Loucy (cell line): Measurements from ENCODE around the gene TCAIM.

Experiments
- H2AFZ ChIP-seq: fragments of 200-600 bp; sonication (generic); 2 replicates; pipeline ENCODE4 v1.6.0; 2016; ENCODE audit warnings: antibody characterized with exemption, mild to moderate bottlenecking, low read length, moderate library complexity
- H3F3A ChIP-seq: fragments of 200-600 bp; 2 replicates; pipeline ENCODE4 v1.6.0; 2016; ENCODE audit warnings: antibody characterized with exemption, low read depth, mild to moderate bottlenecking
- H3K27me3 ChIP-seq: fragments of 200-600 bp; sonication (generic); 2 replicates; pipeline ENCODE4 v1.6.1; 2014; ENCODE audit warnings: low read length, mild to moderate bottlenecking; ENCODE audit not compliant: insufficient read depth, poor library complexity, severe bottlenecking
- H3K36me3 ChIP-seq: fragments of 200-600 bp; sonication (generic); 2 replicates; pipeline ENCODE4 v1.6.1; 2016; ENCODE audit warnings: low read length; ENCODE audit not compliant: insufficient read depth
- H3K4me1 ChIP-seq: fragments of 200-600 bp; sonication (generic); 2 replicates; pipeline ENCODE4 v1.5.1; 2014; ENCODE audit warnings: low read length, mild to moderate bottlenecking; ENCODE audit not compliant: insufficient read depth, poor library complexity, severe bottlenecking
- H3K4me2 ChIP-seq: fragments of 200-600 bp; sonication (generic); 2 replicates; pipeline ENCODE4 v1.6.0; 2014; ENCODE audit warnings: antibody characterized with exemption, low read length, low read depth, mild to moderate bottlenecking; ENCODE audit not compliant: poor library complexity, severe bottlenecking
- H3K4me3 ChIP-seq: fragments of 200-600 bp; sonication (generic); 2 replicates; pipeline ENCODE4 v1.5.1; 2014; ENCODE audit warnings: low read length, mild to moderate bottlenecking, mixed read lengths; ENCODE audit not compliant: poor library complexity, severe bottlenecking
- H3K79me2 ChIP-seq: fragments of 200-600 bp; sonication (generic); 2 replicates; pipeline ENCODE4 v1.6.1; 2014; ENCODE audit warnings: low read length; ENCODE audit not compliant: insufficient read depth
- H3K9ac ChIP-seq: fragments of 200-600 bp; sonication (generic); 2 replicates; pipeline ENCODE4 v1.6.0; 2014; ENCODE audit warnings: mild to moderate bottlenecking, low read depth, low read length, moderate library complexity; ENCODE audit not compliant: poor library complexity, severe bottlenecking
- H3K9me2 ChIP-seq: fragments of 200-600 bp; sonication (generic); replicated peaks from 2 replicates; pipeline ENCODE4 v1.6.1; 2016; ENCODE audit warnings: low read depth, low read length, mixed read lengths
- H3K9me3 ChIP-seq: fragments of 200-600 bp; sonication (generic); 2 replicates; pipeline ENCODE4 v1.6.1; 2014; ENCODE audit warnings: mild to moderate bottlenecking, antibody characterized with exemption, low read length, low read depth; ENCODE audit not compliant: insufficient read depth
- H4K20me1 ChIP-seq: fragments of 200-600 bp; sonication (generic); 2 replicates; pipeline ENCODE4 v1.6.0; 2014; ENCODE audit warnings: antibody characterized with exemption, low read length, mild to moderate bottlenecking; ENCODE audit not compliant: insufficient read depth, poor library complexity, severe bottlenecking
- EZH2phosphoT487 ChIP-seq: fragments of 200-600 bp; IDR thresholded peaks from 2 replicates; pipeline ENCODE4 v1.6.1; 2018; ENCODE audit warnings: antibody characterized with exemption, mild to moderate bottlenecking, moderate library complexity, borderline replicate concordance
- TF ChIP-seq, protein P1 (sequence below): fragments of 200-600 bp; sonication (generic); conservative IDR thresholded peaks from 2 replicates; pipeline ENCODE4 v1.5.1; 2014; ENCODE audit warnings: mild to moderate bottlenecking, antibody characterized with exemption, low read length

TCAIM gene

DNA sequence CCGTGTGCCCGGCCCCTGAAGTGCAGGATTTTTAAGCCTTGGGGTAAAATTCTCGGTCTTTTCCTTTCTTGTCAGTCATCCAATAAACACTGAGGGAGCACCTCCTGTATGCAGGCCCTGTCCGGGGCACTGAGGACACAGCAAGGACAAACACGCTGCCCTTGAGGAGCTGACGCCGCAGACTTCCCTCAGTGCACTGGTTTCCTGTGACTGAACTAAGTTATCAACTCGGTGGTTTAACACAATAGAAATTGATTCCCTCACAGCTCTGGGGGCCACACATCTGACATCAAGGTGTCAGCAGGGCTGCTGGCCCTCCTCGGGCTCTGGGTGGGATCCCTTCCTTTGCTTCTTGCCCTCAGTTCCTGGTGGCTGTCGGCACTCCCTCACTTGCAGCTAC is 73.8 kb downstream of the TCAIM start:
- H3K4me2 ChIP-seq, result no peak overlapping the region
- H3F3A ChIP-seq, result no peaks in the 10 kb centered on the region
- TF ChIP-seq, protein P1, sequence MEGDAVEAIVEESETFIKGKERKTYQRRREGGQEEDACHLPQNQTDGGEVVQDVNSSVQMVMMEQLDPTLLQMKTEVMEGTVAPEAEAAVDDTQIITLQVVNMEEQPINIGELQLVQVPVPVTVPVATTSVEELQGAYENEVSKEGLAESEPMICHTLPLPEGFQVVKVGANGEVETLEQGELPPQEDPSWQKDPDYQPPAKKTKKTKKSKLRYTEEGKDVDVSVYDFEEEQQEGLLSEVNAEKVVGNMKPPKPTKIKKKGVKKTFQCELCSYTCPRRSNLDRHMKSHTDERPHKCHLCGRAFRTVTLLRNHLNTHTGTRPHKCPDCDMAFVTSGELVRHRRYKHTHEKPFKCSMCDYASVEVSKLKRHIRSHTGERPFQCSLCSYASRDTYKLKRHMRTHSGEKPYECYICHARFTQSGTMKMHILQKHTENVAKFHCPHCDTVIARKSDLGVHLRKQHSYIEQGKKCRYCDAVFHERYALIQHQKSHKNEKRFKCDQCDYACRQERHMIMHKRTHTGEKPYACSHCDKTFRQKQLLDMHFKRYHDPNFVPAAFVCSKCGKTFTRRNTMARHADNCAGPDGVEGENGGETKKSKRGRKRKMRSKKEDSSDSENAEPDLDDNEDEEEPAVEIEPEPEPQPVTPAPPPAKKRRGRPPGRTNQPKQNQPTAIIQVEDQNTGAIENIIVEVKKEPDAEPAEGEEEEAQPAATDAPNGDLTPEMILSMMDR, result no peak
- TF ChIP-seq EZH2phosphoT487, result no peak
- no peak overlapping the region for H3K4me3 ChIP-seq
- no peak overlapping the region for H3K9ac ChIP-seq
- no peaks in the 10 kb centered on the region for H3K27me3 ChIP-seq
- no peaks in the 10 kb centered on the region for H3K4me1 ChIP-seq
- no peaks in the 10 kb centered on the region for H4K20me1 ChIP-seq
- no peaks in the 10 kb centered on the region for H3K79me2 ChIP-seq
- H2AFZ ChIP-seq, result no peak overlapping the region
- H3K9me2 ChIP-seq, result no peaks in the 10 kb centered on the region
- no peaks in the 10 kb centered on the region for H3K9me3 ChIP-seq
- no peaks in the 10 kb centered on the region for H3K36me3 ChIP-seq

DNA sequence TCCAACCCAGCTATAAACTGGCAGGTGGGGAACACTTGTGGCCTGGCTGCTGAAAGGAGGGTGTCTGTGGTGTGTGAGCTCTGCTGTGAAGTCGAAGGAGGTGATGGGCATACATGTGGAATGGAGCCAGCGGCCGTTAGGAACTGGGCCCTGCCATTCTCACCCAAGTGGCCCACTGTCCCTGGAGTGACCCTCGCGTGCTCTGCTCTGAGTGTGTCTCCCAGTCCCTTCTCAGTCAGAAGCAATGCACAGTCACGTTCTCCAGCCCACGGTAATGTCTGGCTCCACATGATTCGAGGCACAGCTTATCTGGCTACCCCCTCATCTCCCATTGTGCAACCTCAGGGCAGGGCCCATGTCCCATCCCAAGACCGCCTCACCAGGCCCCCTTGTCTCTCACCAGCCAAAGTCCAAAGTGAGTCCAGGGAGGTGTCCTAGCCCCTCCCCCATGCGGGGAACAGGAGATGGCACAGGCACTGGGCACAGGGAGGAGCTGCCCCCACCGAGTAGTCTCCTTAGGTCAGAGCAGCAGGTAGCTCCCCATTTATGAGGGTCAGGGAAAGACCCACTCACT is 76.0 kb downstream of the TCAIM start:
- TF ChIP-seq EZH2phosphoT487, result no peak
- TF ChIP-seq, protein P1, result no peak
- H3K36me3 ChIP-seq, result no peaks in the 10 kb centered on the region
- no peak overlapping the region for H3K4me3 ChIP-seq
- no peaks in the 10 kb centered on the region for H3K9me3 ChIP-seq
- no peaks in the 10 kb centered on the region for H3F3A ChIP-seq
- H4K20me1 ChIP-seq, result no peaks in the 10 kb centered on the region
- no peaks in the 10 kb centered on the region for H3K9me2 ChIP-seq
- H3K4me1 ChIP-seq, result no peaks in the 10 kb centered on the region
- H3K79me2 ChIP-seq, result no peaks in the 10 kb centered on the region
- no peak overlapping the region for H2AFZ ChIP-seq
- no peak overlapping the region for H3K9ac ChIP-seq
- no peaks in the 10 kb centered on the region for H3K27me3 ChIP-seq
- H3K4me2 ChIP-seq, result no peak overlapping the region

DNA sequence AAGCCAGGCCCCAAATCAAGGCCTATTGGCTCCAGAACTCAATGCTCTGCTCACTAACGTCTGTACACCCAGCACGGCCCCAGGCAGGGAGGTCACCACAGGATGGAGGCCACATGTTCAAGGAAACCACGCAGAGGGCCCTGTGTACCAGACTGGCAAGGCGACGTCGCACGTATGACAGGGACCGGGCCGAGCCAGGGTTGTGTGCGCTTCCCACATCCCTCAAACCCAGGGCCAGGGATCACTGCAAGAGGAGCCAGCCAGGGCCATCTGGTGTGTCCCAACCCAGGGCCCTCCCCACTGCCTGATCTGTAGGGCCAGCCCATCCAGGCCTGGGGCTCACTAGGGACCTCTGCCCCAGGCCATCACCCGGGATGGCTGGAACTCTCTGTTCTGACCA is 76.9 kb downstream of the TCAIM start:
- Histone ChIP-seq H3K36me3 (no peaks in the 10 kb centered on the region), H4K20me1 (no peaks in the 10 kb centered on the region), H2AFZ (no peak overlapping the region), H3K9ac (no peak overlapping the region), H3K4me1 (no peaks in the 10 kb centered on the region), H3K4me3 (no peak overlapping the region), H3K4me2 (no peak overlapping the region), H3K27me3 (no peaks in the 10 kb centered on the region), H3K79me2 (no peaks in the 10 kb centered on the region), H3K9me2 (no peaks in the 10 kb centered on the region), H3K9me3 (no peaks in the 10 kb centered on the region), H3F3A (no peaks in the 10 kb centered on the region)
- TF ChIP-seq, protein P1, result no peak
- no peak for TF ChIP-seq EZH2phosphoT487
